GM15510 (cell line): ENCODE results near the gene CD209.

ENCODE experiments used
- POLR2A ChIP-seq: IDR thresholded peaks from 3 replicates; pipeline ENCODE4 v1.6.1; 2011; ENCODE audit warnings: borderline replicate concordance; ENCODE audit not compliant: insufficient read length; ENCODE audit errors: extremely low read depth

The CD209 gene

GRCh38 chr19:7778081-7778480, 30.7 kb upstream of the CD209 start:
- TF ChIP-seq POLR2A = no peak

GRCh38 chr19:7775761-7776160, 28.4 kb upstream of the CD209 start:
- TF ChIP-seq POLR2A = no peak

DNA sequence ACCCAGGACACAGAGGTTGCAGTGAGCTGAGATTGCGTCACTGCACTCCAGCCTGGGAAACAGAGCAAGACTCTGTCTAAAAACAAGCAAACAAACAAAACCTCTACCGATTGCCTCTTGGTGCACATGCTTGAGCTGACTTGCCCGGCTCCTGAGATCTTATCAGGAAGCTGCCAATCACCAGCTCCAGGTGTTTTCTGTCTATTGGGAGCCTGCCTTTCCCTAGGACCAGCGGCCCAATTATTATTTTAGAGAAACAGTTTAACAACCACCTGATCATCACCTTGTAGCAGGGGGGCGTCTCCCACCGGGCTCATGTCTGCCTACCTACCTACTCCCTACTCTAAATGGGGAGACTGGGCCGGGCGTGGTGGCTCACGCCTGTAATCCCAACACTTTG, 26.5 kb upstream of the CD209 start:
- TF ChIP-seq POLR2A = no peak

DNA sequence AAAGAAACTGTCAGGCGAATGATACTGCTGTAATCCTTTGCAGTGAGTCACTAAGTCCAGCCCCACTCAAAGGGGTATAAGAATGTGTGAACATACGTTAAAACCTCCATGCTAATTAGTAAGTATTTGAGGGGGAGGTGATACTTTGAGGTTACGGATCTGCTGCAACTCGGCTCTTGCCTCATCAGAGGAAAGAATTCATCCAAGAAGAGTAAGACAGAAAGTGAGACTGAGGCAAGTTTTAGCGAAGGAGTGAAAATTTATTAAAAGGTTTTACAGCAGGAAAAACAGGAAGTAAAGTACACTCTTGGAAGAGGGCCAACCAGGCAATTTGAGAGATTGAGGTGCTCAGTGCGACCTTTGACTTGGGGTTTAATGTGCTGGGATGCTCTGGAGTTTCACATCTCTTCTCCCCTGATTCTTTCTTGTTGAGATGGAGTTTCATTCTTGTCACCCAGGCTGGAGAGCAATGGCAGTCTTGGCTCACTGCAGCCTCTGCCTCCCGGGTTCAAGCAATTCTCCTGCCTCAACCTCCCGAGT, 25.5 kb upstream of the CD209 start:
- no peak for TF ChIP-seq POLR2A

DNA sequence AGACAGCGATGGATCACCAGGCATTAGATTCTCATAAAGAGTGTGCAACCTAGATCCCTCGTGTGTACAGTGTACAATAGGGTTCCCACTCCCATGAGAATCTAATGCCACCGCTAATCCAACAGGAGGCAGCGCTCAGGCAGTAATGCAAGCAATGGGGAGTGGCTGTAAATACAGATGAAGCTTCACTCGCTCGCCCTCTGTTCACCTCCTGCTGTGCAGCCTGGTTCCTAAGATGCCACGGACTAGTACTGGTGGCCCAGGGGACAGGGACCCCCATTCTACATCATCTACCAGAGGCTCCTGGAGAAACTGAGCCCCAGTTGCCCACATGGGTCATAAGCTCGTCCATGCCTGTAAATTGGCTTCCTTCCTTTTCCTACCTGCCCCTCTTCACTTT, 23.7 kb upstream of the CD209 start:
- no peak for TF ChIP-seq POLR2A

- TF ChIP-seq POLR2A = no peak
Measured at GRCh38 chr19:7769171-7769570, 21.8 kb upstream of the CD209 start.

GRCh38 chr19:7767487-7767886, 20.2 kb upstream of the CD209 start:
- no peak for TF ChIP-seq POLR2A

DNA sequence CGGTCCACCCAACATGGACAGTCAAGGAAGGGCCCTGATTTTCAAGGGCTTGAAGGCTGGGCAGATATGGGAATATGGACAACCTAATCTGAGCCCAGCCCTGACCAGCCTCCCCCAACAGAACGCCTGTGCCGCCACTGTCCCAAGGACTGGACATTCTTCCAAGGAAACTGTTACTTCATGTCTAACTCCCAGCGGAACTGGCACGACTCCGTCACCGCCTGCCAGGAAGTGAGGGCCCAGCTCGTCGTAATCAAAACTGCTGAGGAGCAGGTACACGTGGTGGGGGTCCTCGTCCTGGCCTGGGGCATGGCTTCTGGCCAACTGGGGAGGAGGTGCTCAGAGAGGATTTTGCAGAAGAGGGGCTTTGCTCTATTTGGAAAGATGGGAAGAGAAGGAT, 19.2 kb upstream of the CD209 start:
- TF ChIP-seq POLR2A = no peak

DNA sequence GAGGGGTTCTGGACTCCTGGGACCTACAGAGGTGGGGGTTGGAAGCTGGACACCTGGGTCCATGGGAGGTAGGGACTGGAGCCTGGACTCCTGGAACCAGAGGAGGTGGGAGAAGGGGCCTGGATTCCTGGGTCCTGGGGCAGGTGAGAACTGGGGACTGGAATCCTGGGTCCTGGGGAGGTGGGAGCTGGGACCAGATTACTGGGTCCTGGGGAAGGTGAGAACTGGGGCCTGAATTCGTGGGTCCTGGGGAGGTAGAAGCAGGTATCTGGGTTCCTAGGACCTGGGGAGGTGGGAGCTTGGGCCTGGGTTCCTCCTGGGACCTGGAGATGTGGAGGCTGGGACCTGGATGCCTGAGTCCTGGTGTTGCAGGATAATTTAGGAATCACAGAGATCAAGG, 16.4 kb upstream of the CD209 start:
- TF ChIP-seq POLR2A = no peak

GRCh38 chr19:7762719-7763293, 15.5 kb upstream of the CD209 start, which contains the start of gene CLEC4M:
CLEC4M (plus strand) TSS chr19:7763243; CDS start chr19:7763267, 24 bp downstream.
- TF ChIP-seq POLR2A = no peak

GRCh38 chr19:7759156-7759555, 11.8 kb upstream of the CD209 start:
- no peak for TF ChIP-seq POLR2A

GRCh38 chr19:7757358-7757757, 10.0 kb upstream of the CD209 start:
- no peak for TF ChIP-seq POLR2A

- no peak for TF ChIP-seq POLR2A
Measured at GRCh38 chr19:7756258-7756657, 8.9 kb upstream of the CD209 start.

GRCh38 chr19:7751157-7751783, 3.9 kb upstream of the CD209 start:
- no peak for TF ChIP-seq POLR2A

- no peak for TF ChIP-seq POLR2A
Measured at GRCh38 chr19:7748756-7749155, 1.4 kb upstream of the CD209 start.

DNA sequence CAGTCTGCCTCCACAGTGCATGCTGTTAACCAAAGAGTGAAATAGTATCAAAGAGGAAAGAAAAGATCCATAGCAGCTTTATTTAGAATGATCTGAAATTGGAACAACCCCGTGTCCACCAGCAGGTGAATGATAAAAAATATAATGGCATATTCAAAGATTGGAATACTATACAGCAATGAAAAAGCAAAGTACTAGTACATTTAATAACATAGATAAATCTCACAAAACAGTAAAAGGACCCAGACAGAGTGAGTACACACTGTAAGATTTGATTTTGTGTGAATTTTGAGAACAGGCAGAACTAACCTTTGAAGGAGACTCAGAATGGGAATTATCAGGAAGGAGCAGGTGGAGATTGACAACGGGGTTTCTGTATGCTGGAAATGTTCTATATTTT, 837 bp upstream of the CD209 start:
- TF ChIP-seq POLR2A = no peak
